HepG2 (cell line): Measurements from ENCODE around the gene GAR1. TPM values are rescaled to one million over a fixed set of nuclear protein-coding genes. Genes with fewer than 3 reads are reported as not detected.

Experiments used
- CAMTA2 ChIP-seq: sonication (generic); formaldehyde crosslinking; IDR thresholded peaks from 2 replicates; pipeline ENCODE4 v1.4.0; 2020; ENCODE audit warnings: mild to moderate bottlenecking, missing genetic modification reagents, borderline replicate concordance
- CREB1 ChIP-seq, 2 experiments: fragments of 450-650 bp in 1 of 2; IDR thresholded peaks; 2 replicates each; pipeline ENCODE4 v1.6.1; 2016 to 2017; ENCODE audit warnings: control low read depth in 1 of 2, mild to moderate bottlenecking in 1 of 2, missing compliant biosample characterization in 1 of 2, missing genetic modification characterization in 1 of 2
- ERF ChIP-seq: IDR thresholded peaks from 2 replicates; pipeline ENCODE4 v1.6.1; 2018; ENCODE audit warnings: missing biosample characterization, missing genetic modification reagents
- FOXA3 ChIP-seq: IDR thresholded peaks from 2 replicates; pipeline ENCODE4 v1.6.1; 2016; ENCODE audit warnings: missing genetic modification reagents, missing compliant biosample characterization
- FOXP1 ChIP-seq, 2 experiments: fragments of 450-650 bp in 1 of 2; IDR thresholded peaks; 2 replicates each; pipeline ENCODE4 v1.6.1; 2017 to 2018; ENCODE audit warnings: antibody characterized with exemption in 1 of 2
- KMT2A ChIP-seq: sonication (generic); formaldehyde crosslinking; IDR thresholded peaks from 2 replicates; pipeline ENCODE4 v1.4.0; 2020; ENCODE audit warnings: missing genetic modification reagents
- SNRNP70 ChIP-seq: fragments of 200-400 bp; formaldehyde crosslinking; IDR thresholded peaks from 2 replicates; pipeline ENCODE4 v1.6.1; 2017; ENCODE audit warnings: mild to moderate bottlenecking, low read depth, low read length, moderate library complexity
- SP5 ChIP-seq: IDR thresholded peaks from 2 replicates; pipeline ENCODE4 v1.6.1; 2016; ENCODE audit warnings: low read depth, borderline replicate concordance
- ZFP36 ChIP-seq: fragments of 150-350 bp; IDR thresholded peaks from 2 replicates; pipeline ENCODE4 v1.6.1; 2018; ENCODE audit warnings: borderline replicate concordance, low read length, low read depth; ENCODE audit not compliant: partially characterized antibody
- ZNF350 ChIP-seq: sonication (generic); formaldehyde crosslinking; IDR thresholded peaks from 2 replicates; pipeline ENCODE4 v1.4.0; 2020; ENCODE audit warnings: mild to moderate bottlenecking, low read depth, missing genetic modification reagents, borderline replicate concordance
- ZNF44 ChIP-seq: sonication (generic); formaldehyde crosslinking; IDR thresholded peaks from 2 replicates; pipeline ENCODE4 v1.5.1; 2020; ENCODE audit warnings: mild to moderate bottlenecking, missing genetic modification reagents
- ZNF720 ChIP-seq: sonication (generic); formaldehyde crosslinking; IDR thresholded peaks from 2 replicates; pipeline ENCODE4 v1.4.0; 2020; ENCODE audit warnings: missing genetic modification reagents
- ZNF775 ChIP-seq: sonication (generic); formaldehyde crosslinking; IDR thresholded peaks from 2 replicates; pipeline ENCODE4 v1.4.0; 2020; ENCODE audit warnings: missing genetic modification reagents, mild to moderate bottlenecking, moderate library complexity, borderline replicate concordance
- polyA plus RNA-seq, 8 experiments: library from polyadenylated mRNA; depleted of rRNA in 3 of 8; stranded (reverse) in 7 of 8; unstranded in 1 of 8; fragments of >200 nt; fragmentation: Illumina TruSeq in 4 of 8; extraction: Trizol in 4 of 8; gene quantifications; 2 replicates each; pipeline versions ENCODE4 v1.2.1 to v1.2.3, GENCODE V29; 2011 to 2016; ENCODE audit warnings: low read depth in 4 of 8, missing spikeins in 1 of 8, mixed read lengths in 1 of 8; ENCODE audit not compliant: insufficient read depth in 1 of 8
- total RNA-seq, 5 experiments: library from RNA; depleted of rRNA; stranded (reverse); fragments of >200 nt; fragmentation: Illumina TruSeq; extraction: Trizol; gene quantifications; 2 replicates each; pipeline ENCODE4 v1.2.3, GENCODE V29; 2016; ENCODE audit warnings: low read depth in 1 of 5
- TF ChIP-seq, protein P1 (sequence below): sonication (generic); formaldehyde crosslinking; IDR thresholded peaks from 2 replicates; pipeline ENCODE4 v1.4.0; 2020; ENCODE audit warnings: missing genetic modification reagents
- TF ChIP-seq, protein P2 (sequence below): sonication (generic); formaldehyde crosslinking; IDR thresholded peaks from 2 replicates; pipeline ENCODE4 v1.5.0; 2020; ENCODE audit warnings: missing genetic modification reagents
- TF ChIP-seq, protein P3 (sequence below): sonication (generic); formaldehyde crosslinking; IDR thresholded peaks from 2 replicates; pipeline ENCODE4 v1.4.0; 2020; ENCODE audit warnings: missing genetic modification reagents, borderline replicate concordance
- TF ChIP-seq, protein P4 (sequence below): sonication (generic); IDR thresholded peaks from 2 replicates; pipeline ENCODE4 v1.6.1; 2016; ENCODE audit warnings: low read depth, borderline replicate concordance

Gene GAR1
- total and polyA plus RNA-seq, 2 of the 13 experiments (the other 11 are each of a cell fraction or from before 2014, with no cell fraction given): 11.3 to 11.4 TPM

DNA sequence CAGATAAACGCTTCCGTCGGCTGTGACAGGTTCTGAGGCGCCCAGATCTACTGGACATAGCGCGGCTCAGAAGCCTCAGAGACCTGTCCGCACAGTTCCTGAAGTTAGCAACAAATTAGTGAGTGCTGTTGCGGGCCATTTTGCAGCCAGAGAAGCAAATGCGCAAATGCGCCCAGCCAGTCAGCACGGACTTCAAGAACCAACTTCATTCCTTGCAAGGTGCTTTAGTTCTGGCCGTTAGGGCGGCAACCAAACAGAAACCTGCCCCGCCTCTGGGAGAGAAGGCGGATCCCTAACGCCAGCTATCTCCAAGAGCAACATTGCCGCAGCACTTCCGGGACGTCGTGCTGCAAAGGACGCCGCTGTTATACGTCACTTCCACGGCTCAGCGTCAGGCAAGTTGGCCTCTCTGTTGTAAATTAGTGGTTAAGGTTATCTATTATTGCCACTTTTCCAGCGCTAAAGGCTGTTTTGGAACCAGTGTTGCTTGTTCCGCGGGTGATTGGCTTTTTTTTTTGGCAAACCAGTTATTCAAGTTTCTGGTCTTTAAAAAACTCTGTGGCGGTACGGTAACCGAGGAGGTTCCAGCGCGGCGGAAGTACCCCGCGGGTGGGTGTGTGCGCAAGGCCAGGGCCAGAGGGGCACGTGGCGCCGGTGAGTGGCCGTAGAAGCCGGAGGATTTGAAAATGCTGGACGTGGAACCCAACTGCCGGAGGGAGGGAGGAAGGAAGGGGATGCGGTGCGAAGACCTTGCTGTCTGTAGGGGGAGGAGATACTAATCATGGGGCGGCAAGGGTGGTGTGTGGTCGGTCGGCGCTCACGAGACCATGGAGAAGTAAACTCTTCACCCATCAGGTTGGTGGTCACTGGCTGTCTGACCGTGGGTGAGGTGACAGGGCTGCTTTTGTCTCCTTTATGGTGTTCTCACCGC lies at the start of gene GAR1 (continued):
- TF ChIP-seq, protein P1, sequence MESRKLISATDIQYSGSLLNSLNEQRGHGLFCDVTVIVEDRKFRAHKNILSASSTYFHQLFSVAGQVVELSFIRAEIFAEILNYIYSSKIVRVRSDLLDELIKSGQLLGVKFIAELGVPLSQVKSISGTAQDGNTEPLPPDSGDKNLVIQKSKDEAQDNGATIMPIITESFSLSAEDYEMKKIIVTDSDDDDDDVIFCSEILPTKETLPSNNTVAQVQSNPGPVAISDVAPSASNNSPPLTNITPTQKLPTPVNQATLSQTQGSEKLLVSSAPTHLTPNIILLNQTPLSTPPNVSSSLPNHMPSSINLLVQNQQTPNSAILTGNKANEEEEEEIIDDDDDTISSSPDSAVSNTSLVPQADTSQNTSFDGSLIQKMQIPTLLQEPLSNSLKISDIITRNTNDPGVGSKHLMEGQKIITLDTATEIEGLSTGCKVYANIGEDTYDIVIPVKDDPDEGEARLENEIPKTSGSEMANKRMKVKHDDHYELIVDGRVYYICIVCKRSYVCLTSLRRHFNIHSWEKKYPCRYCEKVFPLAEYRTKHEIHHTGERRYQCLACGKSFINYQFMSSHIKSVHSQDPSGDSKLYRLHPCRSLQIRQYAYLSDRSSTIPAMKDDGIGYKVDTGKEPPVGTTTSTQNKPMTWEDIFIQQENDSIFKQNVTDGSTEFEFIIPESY (CRISPR knock-in tag): peak; percentile 17; the same call in 1 of the 2 replicates
- TF ChIP-seq ERF (CRISPR knock-in tag): peak; percentile 75
- TF ChIP-seq SNRNP70: no peak
- no peak for TF ChIP-seq ZFP36
- TF ChIP-seq, protein P2, sequence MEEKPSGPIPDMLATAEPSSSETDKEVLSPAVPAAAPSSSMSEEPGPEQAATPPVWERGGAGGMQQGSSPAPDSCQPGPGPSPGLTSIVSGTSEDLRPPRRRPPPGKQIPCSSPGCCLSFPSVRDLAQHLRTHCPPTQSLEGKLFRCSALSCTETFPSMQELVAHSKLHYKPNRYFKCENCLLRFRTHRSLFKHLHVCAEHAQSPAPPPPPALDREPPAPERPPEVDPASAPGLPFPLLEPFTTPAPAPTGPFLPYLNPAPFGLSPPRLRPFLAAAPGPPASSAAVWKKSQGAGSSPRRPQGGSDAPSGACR (CRISPR knock-in tag): no peak
- peak; percentile 59; the same call in 1 of the 2 replicates for TF ChIP-seq SP5 (CRISPR knock-in tag)
- no peak for TF ChIP-seq ZNF720
- TF ChIP-seq CAMTA2 (CRISPR knock-in tag): peak; percentile 57; the same call in 1 of the 2 replicates
- peak; percentile 79 for TF ChIP-seq ZNF350 (CRISPR knock-in tag)
- TF ChIP-seq KMT2A (CRISPR knock-in tag): peak; percentile 79; the same call in 1 of the 2 replicates
- TF ChIP-seq, protein P3, sequence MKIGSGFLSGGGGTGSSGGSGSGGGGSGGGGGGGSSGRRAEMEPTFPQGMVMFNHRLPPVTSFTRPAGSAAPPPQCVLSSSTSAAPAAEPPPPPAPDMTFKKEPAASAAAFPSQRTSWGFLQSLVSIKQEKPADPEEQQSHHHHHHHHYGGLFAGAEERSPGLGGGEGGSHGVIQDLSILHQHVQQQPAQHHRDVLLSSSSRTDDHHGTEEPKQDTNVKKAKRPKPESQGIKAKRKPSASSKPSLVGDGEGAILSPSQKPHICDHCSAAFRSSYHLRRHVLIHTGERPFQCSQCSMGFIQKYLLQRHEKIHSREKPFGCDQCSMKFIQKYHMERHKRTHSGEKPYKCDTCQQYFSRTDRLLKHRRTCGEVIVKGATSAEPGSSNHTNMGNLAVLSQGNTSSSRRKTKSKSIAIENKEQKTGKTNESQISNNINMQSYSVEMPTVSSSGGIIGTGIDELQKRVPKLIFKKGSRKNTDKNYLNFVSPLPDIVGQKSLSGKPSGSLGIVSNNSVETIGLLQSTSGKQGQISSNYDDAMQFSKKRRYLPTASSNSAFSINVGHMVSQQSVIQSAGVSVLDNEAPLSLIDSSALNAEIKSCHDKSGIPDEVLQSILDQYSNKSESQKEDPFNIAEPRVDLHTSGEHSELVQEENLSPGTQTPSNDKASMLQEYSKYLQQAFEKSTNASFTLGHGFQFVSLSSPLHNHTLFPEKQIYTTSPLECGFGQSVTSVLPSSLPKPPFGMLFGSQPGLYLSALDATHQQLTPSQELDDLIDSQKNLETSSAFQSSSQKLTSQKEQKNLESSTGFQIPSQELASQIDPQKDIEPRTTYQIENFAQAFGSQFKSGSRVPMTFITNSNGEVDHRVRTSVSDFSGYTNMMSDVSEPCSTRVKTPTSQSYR (CRISPR knock-in tag): 0 out of 2 replicates have a peak, but pooled peaks have one; percentile 17
- peak; percentile 95 for TF ChIP-seq CREB1 (IDR thresholded peaks at IDR 0.05)
- peak; percentile 99 for TF ChIP-seq CREB1 (CRISPR knock-in tag; IDR thresholded peaks at IDR 0.05)
- TF ChIP-seq FOXA3: peak; percentile 29; the same call in 1 of the 2 replicates
- TF ChIP-seq ZNF44 (CRISPR knock-in tag): no peak; the same call in 1 of the 2 replicates
- TF ChIP-seq, protein P4, sequence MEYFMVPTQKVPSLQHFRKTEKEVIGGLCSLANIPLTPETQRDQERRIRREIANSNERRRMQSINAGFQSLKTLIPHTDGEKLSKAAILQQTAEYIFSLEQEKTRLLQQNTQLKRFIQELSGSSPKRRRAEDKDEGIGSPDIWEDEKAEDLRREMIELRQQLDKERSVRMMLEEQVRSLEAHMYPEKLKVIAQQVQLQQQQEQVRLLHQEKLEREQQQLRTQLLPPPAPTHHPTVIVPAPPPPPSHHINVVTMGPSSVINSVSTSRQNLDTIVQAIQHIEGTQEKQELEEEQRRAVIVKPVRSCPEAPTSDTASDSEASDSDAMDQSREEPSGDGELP: peak; percentile 46; the same call in 1 of the 2 replicates
- TF ChIP-seq ZNF775 (CRISPR knock-in tag): no peak
- TF ChIP-seq FOXP1 (IDR thresholded peaks at IDR 0.05): no peak
- peak; percentile 8; the same call in 1 of the 2 replicates for TF ChIP-seq FOXP1 (CRISPR knock-in tag; IDR thresholded peaks at IDR 0.05)
